G401.6 (cell line): ENCODE results near the gene ABR.
"Not testable (repeated sequence)": the region's sequence is repeated elsewhere in the genome, so short reads cannot be mapped to it uniquely, and the experiment has no call there.

Experiments
- FAIRE-seq: peaks from 2 replicates; lab custom pipeline; 2012; peaks lifted over from hg19 to GRCh38; lab: Jason Lieb, UNC

Gene ABR

DNA sequence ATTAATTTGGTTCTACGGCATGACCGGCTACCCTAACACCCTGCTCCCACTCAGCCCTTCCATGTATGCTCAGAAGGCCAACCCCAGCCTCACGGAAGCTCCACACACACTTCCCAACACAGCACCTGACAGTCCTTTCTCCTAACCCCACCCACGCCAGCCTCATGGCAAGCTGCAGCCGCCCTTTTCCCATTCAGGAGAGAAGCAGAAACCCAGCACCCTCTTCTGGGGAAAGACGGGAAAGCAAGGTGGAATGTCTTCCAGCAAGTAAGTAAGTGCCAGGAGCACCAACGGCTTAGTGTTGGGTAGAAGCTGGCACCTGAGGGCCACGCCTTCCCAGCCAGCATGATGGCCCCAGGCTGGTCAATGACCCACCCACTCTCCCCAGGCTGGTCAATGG lies 32.1 kb downstream of the ABR start:
- FAIRE-seq, result peak; percentile 51

DNA sequence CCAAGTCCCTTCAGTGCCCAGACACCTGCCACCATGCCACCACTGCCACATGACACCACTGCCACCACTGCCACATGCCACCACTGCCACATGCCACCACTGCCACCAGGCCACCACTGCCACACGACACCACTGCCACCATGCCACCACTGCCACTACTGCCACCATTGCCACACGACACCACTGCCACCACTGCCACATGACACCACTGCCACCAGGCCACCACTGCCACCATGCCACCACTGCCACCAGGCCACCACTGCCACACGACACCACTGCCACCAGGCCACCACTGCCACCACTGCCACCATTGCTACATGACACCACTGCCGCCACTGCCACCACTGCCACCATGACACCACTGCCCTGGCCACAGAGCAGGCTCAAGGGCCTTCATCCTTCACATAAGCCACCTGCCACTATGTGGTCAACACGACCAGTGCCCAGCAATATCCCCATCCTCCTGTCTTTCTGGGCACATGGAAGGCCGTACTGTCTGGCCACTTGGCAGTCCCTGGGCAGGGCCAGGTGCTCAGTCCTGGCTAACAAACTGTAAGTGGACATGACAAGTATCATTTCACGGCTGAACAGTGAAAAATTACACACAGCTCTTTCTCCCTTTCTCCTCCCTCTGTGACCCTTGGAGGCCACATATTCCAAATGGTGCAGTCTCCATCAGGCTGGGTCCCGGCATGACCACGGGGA lies 33.1 kb downstream of the ABR start:
- FAIRE-seq, result no peak

DNA sequence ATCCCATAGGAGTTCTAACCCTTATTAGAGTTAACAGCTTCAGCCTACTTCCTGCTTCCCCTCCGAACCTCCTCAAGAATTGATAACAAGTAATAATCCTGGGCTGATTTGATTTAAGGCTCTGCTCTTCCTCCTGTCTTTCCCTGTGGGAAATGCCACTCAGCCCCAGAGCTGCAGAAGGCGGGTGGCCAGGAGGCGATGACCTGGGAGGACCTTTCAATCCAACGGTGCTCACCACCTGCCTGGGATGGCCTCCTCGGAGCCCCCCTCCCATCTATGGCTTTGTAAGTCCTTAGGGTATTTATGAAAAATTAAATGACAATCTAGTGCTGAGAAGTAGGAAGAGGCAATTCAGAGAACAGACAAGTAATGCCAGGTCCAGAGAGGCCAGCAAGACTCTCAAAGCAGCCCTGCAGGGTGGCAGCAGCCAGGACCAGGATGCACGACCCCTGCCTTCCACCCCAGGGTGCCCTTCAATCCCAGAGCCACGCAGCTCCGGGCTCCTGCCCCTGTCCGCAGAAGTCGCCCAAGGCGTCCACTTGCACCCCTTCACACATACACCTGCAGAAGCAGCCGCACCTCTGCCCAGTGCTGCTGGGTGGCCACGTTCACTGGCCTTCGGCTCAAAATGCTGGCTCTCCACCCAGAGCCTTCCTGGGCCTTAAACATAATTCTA lies 34.3 kb downstream of the ABR start:
- no peak for FAIRE-seq

GRCh38 chr17:1144162-1144561 lies 35.6 kb downstream of the ABR start:
- FAIRE-seq, result no peak

DNA sequence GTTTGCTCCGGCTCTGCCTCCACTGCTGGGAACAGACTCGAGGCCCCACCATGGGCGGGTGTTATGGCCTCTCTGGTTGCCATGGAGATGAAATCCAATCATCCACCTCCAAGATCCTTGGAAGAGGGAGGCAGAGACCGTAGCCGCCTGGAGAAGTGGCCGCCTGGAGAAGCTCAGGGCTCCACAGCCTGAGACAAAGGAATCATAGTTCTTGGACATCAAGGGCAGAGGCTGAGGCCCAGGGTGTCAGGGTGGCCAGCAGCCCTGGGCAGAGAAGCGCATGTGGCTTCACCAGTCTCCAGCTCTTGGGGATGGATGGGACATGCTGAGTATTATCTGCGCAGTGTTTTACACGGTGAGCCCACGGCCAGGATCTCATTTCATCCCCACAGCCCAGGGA lies 36.2 kb downstream of the ABR start:
- FAIRE-seq, result no peak

DNA sequence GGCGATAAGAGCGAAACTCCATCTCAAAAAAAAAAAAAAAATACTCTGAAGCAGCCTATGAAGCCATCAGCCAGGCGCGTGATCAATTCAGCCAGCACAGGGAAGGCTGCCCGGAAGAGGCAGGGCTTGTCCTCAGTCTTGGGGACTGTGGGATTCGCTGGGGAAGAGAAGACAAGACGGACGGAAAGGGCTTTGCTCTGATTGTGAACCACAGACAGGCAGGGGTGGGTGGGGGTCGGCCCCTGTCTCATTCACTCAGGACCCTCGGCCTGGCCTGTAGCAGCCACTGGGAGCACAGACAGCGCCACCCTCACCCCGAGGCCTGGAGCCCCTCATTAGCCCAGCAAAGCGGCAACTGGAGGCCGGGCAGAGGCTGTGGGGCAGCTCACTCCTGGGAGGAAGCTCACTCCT lies 37.2 kb downstream of the ABR start:
- FAIRE-seq, result no peak

- no peak for FAIRE-seq
Measured at GRCh38 chr17:1137465-1137894, 42.3 kb downstream of the ABR start.

- no peak for FAIRE-seq
Measured at GRCh38 chr17:1136748-1137147, 43.0 kb downstream of the ABR start.

DNA sequence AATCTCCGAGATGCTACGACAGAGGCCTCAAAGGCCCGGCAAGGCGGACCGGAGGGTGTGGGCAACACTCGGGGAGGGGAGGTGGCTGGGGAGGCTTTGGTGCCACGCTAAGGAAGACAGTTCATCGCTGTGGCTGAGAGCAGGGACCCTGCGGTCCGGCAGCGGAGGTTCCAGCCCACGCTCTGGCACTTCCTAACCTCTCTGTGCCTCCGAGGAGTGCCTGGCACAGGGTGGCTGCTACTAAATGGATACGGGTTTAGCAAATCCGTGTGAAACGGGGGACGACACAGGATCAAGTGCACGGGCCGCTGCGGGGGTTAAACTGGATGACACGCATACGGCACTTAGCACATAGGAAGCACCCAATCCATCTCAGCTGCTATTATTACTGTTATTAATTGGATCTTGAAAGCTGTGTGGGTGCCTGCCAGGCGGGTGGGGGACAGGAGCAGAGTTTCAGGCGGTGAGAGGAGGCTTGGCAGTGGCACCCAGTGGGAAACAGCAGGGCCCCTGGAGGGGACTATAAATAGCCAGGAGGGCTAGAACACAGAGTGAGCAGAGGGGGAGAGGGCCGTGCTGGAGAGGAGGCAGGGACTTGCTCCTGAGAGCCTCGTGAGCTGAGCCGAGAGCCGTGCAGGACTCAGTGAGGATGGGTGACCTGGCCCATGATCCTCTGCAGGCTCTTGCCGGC lies 45.0 kb downstream of the ABR start:
- no peak for FAIRE-seq

- FAIRE-seq, result no peak
Measured at GRCh38 chr17:1130191-1130590, 49.6 kb downstream of the ABR start.

- not testable (repeated sequence) for FAIRE-seq
Measured at GRCh38 chr17:1128463-1128862, 51.3 kb downstream of the ABR start.

- FAIRE-seq, result no peak
Measured at GRCh38 chr17:1126801-1127550, 52.8 kb downstream of the ABR start.

GRCh38 chr17:1126250-1126797 lies 53.5 kb downstream of the ABR start:
- FAIRE-seq, result no peak

GRCh38 chr17:1125788-1126145 lies 54.0 kb downstream of the ABR start:
- no peak for FAIRE-seq

- FAIRE-seq, result no peak
Measured at GRCh38 chr17:1124896-1125787, 54.6 kb downstream of the ABR start.

DNA sequence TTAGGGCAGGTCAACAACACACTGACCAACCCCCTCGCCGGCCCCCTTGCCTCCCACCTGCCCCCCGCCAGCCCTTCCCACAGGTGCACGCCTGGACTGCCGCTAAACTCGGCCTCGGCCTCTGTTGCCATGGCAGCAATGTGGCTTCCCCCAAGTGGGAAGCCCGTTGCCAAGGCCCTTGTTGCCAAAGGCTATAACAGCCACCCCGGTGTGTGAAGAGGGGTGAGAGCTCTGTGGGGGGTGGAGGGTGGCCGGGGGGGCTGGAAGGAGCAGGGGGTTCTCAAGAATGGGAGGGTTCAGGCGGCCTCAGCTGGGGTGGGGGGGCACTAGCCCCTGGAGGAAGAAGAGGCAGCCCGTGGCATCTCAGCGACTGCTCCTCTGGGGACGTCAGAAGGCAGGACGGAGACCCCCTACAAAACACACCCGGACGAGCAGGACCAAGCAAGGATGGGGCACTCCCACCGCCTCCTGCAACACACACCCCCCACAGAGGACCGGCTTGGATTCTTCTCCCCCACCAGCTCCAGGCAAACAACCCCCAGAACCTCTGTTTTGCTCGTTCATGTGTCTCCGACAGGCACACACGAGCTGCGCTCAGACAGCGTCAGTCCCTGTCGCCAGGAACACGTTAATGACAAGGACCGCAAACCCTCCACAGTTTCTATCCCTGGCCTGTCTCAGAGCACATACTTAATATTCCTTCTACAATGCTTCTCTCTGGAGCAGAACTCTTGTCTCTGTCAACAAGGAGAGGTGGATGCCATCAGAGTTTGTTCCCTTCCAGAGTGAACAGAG lies 55.7 kb downstream of the ABR start:
- no peak for FAIRE-seq

DNA sequence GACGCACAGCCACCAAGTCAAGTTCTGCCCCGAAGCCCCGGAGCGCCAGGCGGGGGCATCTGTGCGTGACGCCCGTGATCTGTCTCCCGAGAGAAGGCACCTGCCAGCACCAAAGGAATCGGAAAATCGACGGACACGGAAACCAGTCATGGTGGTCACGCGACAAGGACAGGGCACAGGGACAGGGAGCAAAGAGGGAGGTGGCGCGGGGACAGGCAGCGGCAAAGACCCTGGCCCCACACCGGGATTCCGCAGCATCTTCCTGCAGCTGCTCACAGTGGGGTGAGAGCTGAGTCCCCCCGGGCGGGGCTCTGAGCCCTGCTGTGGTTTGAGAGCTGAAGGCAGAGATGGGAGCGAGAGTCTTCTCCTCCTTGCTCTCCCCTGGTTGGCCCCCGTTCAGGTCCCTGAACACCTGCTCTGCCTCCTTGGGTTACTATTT lies 56.4 kb downstream of the ABR start:
- no peak for FAIRE-seq

- FAIRE-seq, result peak; percentile 73
Measured at GRCh38 chr17:1122533-1123392, 57.0 kb downstream of the ABR start.

- not testable (repeated sequence) for FAIRE-seq
Measured at GRCh38 chr17:1121442-1121817, 58.4 kb downstream of the ABR start.
